LHCN-M2 (cell line): ENCODE results near the gene ERP44. TPM values are rescaled to one million over a fixed set of nuclear protein-coding genes. Genes with fewer than 3 reads are reported as not detected.

Experiments used
- DNase-seq: peaks from one replicate; pipeline ENCODE4 v3.0.0-alpha.2; 2012; ENCODE audit warnings: low read depth
- total RNA-seq: library from RNA; depleted of rRNA; stranded (reverse); fragments of >200 nt; gene quantifications from 2 replicates; pipeline ENCODE4 v1.2.3, GENCODE V29; 2014; rRNA removed

The ERP44 gene
- total RNA-seq, 1 experiment from 2014 or later, result 13.9 TPM

DNA sequence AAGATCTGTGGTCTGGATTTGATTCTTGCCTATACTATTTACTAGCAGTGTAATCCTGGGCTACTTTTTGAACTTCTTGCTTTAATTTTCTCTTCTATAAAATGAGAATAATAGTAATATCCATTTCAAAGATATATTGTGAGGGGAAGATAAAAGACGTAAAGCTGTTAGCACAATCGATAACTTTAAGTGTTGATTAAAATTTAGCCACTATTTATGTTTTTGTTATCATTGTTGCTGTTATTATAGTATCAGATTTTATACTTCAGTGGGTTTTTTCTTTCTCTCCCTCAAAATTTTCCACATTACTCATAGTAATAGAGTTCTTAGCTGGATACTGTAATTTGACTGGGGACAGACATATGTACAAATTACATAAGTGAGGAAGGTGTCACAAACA lies 150.3 kb downstream of the ERP44 start:
- DNase-seq, result no peak

DNA sequence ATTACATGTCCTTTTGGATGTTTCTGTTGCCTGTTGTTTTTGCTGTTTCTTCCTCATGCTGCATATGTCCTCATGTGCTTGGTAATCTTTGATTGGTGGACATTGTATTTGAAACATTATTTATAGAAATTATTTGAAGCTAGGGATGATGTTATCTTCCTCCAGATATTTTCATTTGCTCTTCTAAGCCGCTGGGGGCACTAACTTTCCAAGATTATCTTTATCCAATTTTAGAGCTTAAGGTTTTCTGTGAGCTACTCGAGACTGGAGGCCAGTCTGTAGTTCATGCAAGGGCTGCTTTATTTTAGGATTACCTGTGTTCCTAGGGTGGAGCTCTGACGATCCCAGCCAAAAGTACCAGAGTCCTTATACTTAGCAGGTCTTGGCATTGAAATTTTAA lies 151.4 kb downstream of the ERP44 start:
- no peak for DNase-seq

DNA sequence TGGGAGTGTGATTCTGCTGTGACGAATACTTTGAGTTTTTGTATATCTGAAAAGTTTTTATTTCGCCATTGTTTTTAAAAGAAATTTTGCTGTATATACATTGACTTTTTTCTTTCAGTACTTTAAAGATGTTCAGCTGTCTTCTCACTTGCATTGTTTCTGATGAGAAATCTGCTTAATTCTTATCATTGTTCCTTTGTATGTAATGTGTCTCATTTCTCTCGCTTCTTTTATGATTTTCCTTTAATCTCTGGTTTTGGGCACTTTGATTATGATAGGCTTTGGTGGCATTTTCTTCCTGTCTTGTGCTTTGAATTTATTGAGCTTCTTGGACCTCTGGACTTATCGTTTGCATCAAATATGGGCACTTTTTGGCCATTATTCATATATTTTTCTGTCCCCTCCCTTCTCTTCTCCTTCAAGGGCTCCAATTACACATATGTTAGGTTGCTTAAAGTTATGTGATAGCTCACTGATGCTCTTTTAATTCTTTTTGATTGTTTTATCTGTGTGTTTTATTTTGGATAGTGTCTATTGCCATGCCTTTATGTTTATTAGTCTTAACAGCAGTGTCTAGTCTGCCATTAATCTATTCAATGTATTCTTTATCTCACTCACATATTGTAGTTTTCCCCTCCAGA lies 161.7 kb downstream of the ERP44 start:
- DNase-seq, result no peak

DNA sequence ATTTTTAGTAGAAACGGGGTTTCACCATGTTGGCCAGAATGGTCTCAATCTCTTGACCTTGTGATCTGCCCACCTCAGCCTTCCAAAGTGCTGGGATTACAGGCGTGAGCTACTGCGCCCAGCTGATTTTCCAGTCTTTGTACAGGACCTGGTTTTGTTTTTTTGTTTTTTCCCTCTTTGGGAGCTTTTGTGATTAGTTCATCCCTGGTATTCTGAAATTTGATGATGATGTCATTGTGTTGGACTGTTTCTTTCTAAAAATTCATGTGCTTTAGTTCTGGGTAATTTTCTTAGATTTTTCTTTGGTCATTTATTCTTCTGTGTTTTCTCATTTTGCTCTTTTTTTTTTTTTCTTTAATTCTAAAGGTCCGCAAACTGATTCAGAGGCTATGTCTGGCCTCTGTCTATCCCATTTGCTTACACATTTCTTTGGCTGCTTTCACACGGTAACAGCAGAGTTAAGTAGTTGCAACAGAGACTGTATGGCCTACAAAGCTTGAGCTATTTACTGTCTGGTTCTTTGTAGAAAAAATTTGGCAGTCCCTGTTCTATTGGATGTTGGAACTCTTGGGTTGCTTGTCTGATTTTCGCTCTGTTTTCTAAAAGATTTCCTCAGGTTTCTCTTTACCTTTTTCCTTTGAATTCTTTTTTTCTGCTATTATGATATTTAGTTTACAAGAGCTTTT lies 167.5 kb downstream of the ERP44 start:
- DNase-seq, result no peak

DNA sequence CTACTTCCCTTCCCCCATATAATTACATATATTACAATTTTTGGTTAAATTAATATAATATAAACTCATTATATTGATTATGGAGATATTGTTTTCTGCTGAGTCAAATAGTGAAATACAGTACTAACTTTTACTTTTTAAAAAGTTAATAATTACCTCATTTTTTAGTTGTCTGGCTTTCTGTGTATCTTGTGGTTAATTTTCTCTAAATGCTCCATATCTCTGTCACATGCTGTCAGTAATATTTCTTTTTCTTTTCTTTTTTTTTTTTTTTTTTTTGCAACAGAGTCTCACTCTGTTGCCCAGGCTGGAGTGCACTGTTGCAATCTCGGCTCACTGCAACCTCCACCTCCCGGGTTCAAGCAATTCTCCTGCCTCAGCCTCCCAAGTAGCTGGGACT lies 169.1 kb downstream of the ERP44 start:
- DNase-seq, result no peak

Other genes with a start within 250 kb of the ERP44 start
- 11.3 and 13.4 TPM in 2 replicates for gene STX17, start 192.3 kb downstream of the ERP44 start, total RNA-seq
- 16.3 and 16.6 TPM in 2 replicates for gene INVS, start 243 bp upstream of the ERP44 start, total RNA-seq